ENCODE measurements around the gene ZCCHC7. TPM values are rescaled to one million over a fixed set of nuclear protein-coding genes. Genes with fewer than 3 reads are reported as not detected.
A peak's percentile ranks its signal among the peaks of the same experiment; 100 is the strongest.
"Not testable (repeated sequence)": the region's sequence is repeated elsewhere in the genome, so short reads cannot be mapped to it uniquely, and the experiment has no call there.

The ZCCHC7 gene
- total and polyA plus RNA-seq, 9 donors = 11.1 to 20.3 (median 12.9) TPM

GRCh38 chr9:37301854-37302172 lies 181.4 kb downstream of the ZCCHC7 start:
- Histone ChIP-seq H3K36me3 (ENCODE audit: control insufficient read depth, insufficient read depth, low read length) (no peaks in the 10 kb centered on the region), H3K4me3 (ENCODE audit: low read length) (no peak overlapping the region), H3K27ac (ENCODE audit: low read length) (no peak overlapping the region), H3K9me3 (replicated peaks; ENCODE audit: control insufficient read depth, low read depth, low read length) (no peaks in the 10 kb centered on the region), H3K4me1 (ENCODE audit: control insufficient read depth, insufficient read depth, low read length) (no peaks in the 10 kb centered on the region), H3K27me3 (ENCODE audit: control insufficient read depth, insufficient read depth, low read length) (no peaks in the 10 kb centered on the region)
- no peak for DNase-seq
- WGBS (ENCODE audit: insufficient coverage) = no CpG with 5 or more reads among the region's 1 CpG

DNA sequence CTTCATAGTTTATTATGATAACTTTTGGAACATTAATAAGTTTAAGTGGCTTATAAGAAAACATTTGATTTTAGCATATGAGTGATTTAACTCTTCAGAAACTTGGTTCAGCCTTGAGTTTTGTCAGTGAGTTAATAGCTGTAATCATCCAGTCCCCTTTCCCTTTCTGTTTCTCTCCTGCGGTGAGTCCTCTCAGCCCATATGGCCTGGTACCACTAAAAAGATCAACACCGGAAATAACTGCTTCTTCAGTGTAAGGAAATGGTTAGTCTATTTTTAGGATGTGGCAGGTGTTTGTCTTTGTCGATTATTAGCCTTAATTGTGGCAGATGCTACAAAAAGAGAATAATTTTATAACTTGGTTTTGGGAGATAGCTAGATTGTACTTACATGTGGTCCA lies 181.9 kb downstream of the ZCCHC7 start:
- no peak for DNase-seq
- no peaks in the 10 kb centered on the region for H3K9me3 ChIP-seq (replicated peaks; ENCODE audit: control insufficient read depth, low read depth, low read length)
- no peaks in the 10 kb centered on the region for H3K4me1 ChIP-seq (ENCODE audit: control insufficient read depth, insufficient read depth, low read length)
- no peak overlapping the region for H3K4me3 ChIP-seq (ENCODE audit: low read length)
- no peaks in the 10 kb centered on the region for H3K27me3 ChIP-seq (ENCODE audit: control insufficient read depth, insufficient read depth, low read length)
- WGBS (ENCODE audit: insufficient coverage) = 60% methylated on average over 1 of the region's 3 CpGs
- H3K36me3 ChIP-seq (ENCODE audit: control insufficient read depth, insufficient read depth, low read length) = no peaks in the 10 kb centered on the region
- H3K27ac ChIP-seq (ENCODE audit: low read length) = no peak overlapping the region

GRCh38 chr9:37303272-37303671 lies 182.9 kb downstream of the ZCCHC7 start:
- 98% methylated on average over 8 of the region's 11 CpGs for WGBS (ENCODE audit: insufficient coverage)
- not testable (repeated sequence) for H3K4me3 ChIP-seq (ENCODE audit: low read length); DNase-seq; H3K27me3 ChIP-seq (ENCODE audit: control insufficient read depth, insufficient read depth, low read length); H3K36me3 ChIP-seq (ENCODE audit: control insufficient read depth, insufficient read depth, low read length); H3K4me1 ChIP-seq (ENCODE audit: control insufficient read depth, insufficient read depth, low read length); H3K9me3 ChIP-seq (replicated peaks; ENCODE audit: control insufficient read depth, low read depth, low read length); H3K27ac ChIP-seq (ENCODE audit: low read length)

DNA sequence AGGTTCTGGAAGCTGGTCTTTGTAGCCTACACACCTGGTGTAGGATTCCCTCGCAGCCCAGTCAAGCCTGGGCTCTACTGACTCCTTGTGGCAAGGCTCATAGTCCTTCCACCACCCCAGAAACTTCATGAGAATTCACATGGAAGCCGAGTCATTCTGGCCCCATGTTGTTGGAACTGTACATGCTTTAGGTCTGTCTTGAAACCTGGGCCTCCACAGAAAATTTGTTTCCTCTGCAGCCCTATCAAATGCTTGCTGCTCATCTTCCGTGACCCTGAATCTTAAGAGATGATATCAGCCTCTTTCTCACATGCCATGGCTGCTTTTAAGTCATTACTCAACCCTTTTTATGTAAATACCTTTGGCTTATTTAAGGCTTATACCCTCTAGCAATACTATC lies 188.8 kb downstream of the ZCCHC7 start:
- H3K27ac ChIP-seq (ENCODE audit: low read length) = no peak overlapping the region
- peaks cover 4% of the 10 kb centered on the region for H3K36me3 ChIP-seq (ENCODE audit: control insufficient read depth, insufficient read depth, low read length)
- no peaks in the 10 kb centered on the region for H3K4me1 ChIP-seq (ENCODE audit: control insufficient read depth, insufficient read depth, low read length)
- no peaks in the 10 kb centered on the region for H3K9me3 ChIP-seq (replicated peaks; ENCODE audit: control insufficient read depth, low read depth, low read length)
- DNase-seq = no peak
- H3K27me3 ChIP-seq (ENCODE audit: control insufficient read depth, insufficient read depth, low read length) = no peaks in the 10 kb centered on the region
- H3K4me3 ChIP-seq (ENCODE audit: low read length) = no peak overlapping the region
- 88% methylated on average over 2 of the region's 3 CpGs for WGBS (ENCODE audit: insufficient coverage)

DNA sequence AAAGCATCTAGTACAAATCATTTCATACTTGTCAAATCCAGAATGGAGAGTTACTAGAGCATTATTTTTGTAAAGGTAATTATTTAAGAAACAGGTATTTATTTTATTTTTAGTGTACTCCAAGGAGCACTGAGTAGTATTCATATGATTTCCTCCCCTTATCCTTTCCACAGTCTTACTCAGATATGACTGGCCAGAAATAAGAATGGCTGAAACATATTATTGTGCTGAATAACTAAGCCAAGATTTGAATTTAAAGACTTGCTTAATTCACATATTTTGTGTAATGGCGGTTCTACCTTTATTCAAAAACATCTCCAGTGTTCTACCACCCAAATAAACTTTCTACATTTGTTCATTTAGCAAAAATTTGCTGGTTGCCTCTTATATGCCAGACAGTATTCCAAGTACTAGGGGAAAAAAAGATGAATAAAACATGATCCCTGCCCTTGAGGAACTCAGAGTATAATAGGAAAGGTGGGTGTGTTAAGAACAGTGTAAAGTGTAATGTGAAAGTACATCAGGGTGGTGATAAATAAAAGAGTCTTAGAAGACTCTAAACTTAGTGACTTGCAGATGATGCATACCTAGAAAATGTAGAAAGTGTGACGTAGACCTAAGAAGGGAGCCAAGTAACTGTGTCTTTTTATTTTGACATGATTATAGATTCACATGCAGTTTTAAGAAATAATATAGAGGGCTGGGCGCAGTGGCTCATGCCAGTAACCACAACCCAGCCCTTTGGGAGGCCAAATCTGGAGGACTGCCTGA lies 191.7 kb downstream of the ZCCHC7 start:
- no peak overlapping the region for H3K27ac ChIP-seq (ENCODE audit: low read length)
- peaks cover 4% of the 10 kb centered on the region for H3K36me3 ChIP-seq (ENCODE audit: control insufficient read depth, insufficient read depth, low read length)
- no peak for DNase-seq

GRCh38 chr9:37324261-37324683 lies 203.9 kb downstream of the ZCCHC7 start:
- Histone ChIP-seq H3K4me3 (ENCODE audit: low read length) (no peak overlapping the region), H3K4me1 (ENCODE audit: control insufficient read depth, insufficient read depth, low read length) (no peaks in the 10 kb centered on the region), H3K27ac (ENCODE audit: low read length) (no peak overlapping the region), H3K36me3 (ENCODE audit: control insufficient read depth, insufficient read depth, low read length) (no peaks in the 10 kb centered on the region), H3K9me3 (replicated peaks; ENCODE audit: control insufficient read depth, low read depth, low read length) (peaks cover 3% of the 10 kb centered on the region), H3K27me3 (ENCODE audit: control insufficient read depth, insufficient read depth, low read length) (no peaks in the 10 kb centered on the region)
- WGBS (ENCODE audit: insufficient coverage) = no CpG with 5 or more reads among the region's 7 CpGs
- DNase-seq = no peak

More for the DNA sequence above, 191.7 kb downstream of the ZCCHC7 start:
- no CpG with 5 or more reads among the region's 3 CpGs for WGBS (ENCODE audit: insufficient coverage)
- H3K4me1 ChIP-seq (ENCODE audit: control insufficient read depth, insufficient read depth, low read length) = no peaks in the 10 kb centered on the region
- H3K27me3 ChIP-seq (ENCODE audit: control insufficient read depth, insufficient read depth, low read length) = no peaks in the 10 kb centered on the region
- no peaks in the 10 kb centered on the region for H3K9me3 ChIP-seq (replicated peaks; ENCODE audit: control insufficient read depth, low read depth, low read length)
- H3K4me3 ChIP-seq (ENCODE audit: low read length) = no peak overlapping the region

DNA sequence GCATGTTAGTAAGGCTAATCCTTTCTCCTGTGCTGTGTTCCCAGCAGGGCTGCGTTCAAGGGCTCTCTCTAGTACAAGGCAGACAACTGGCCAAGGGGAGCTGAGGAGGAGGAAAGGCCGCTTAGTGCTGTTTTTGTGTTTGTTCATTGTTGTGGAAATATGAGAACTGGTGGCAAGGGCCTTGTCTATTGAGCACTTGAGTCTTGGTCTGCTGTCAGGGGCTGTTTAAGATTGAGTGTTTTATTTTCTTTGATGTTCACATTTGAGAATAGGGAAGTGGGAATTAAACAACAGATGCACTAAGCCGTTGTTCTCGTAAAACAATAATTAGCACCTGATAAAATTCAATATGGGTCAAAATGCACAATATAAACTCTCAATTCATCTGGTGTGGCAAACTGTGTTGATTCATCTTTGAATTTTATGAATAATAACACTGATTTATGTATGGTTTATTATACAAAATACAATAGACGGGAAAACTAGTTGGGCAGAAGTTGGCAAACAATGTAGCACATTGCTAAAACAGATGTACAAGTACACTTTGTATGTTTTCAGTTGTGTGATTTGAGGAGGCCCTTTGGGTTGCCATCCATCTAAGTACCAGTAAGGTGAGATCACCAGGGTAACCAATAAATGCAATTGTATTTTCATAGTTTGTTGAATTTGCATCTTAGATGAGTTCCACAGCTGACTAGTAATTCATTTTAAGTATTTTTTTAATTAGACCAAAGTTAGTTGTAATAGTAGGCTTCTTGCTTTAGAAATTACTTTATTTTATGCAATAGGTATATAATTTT lies 204.5 kb downstream of the ZCCHC7 start:
- Histone ChIP-seq H3K36me3 (ENCODE audit: control insufficient read depth, insufficient read depth, low read length) (no peaks in the 10 kb centered on the region), H3K27me3 (ENCODE audit: control insufficient read depth, insufficient read depth, low read length) (no peaks in the 10 kb centered on the region), H3K4me1 (ENCODE audit: control insufficient read depth, insufficient read depth, low read length) (no peaks in the 10 kb centered on the region), H3K9me3 (replicated peaks; ENCODE audit: control insufficient read depth, low read depth, low read length) (peaks cover 3% of the 10 kb centered on the region), H3K4me3 (ENCODE audit: low read length) (no peak overlapping the region), H3K27ac (ENCODE audit: low read length) (no peak overlapping the region)
- DNase-seq = no peak
- WGBS (ENCODE audit: insufficient coverage) = 20% methylated on average over 1 of the region's 5 CpGs

GRCh38 chr9:37325778-37326177 lies 205.4 kb downstream of the ZCCHC7 start:
- Histone ChIP-seq H3K9me3 (replicated peaks; ENCODE audit: control insufficient read depth, low read depth, low read length) (no peaks in the 10 kb centered on the region), H3K4me3 (ENCODE audit: low read length) (no peak overlapping the region), H3K27ac (ENCODE audit: low read length) (no peak overlapping the region), H3K27me3 (ENCODE audit: control insufficient read depth, insufficient read depth, low read length) (no peaks in the 10 kb centered on the region), H3K36me3 (ENCODE audit: control insufficient read depth, insufficient read depth, low read length) (no peaks in the 10 kb centered on the region), H3K4me1 (ENCODE audit: control insufficient read depth, insufficient read depth, low read length) (no peaks in the 10 kb centered on the region)
- no CpG with 5 or more reads among the region's 2 CpGs for WGBS (ENCODE audit: insufficient coverage)
- peak; percentile 12 for DNase-seq

DNA sequence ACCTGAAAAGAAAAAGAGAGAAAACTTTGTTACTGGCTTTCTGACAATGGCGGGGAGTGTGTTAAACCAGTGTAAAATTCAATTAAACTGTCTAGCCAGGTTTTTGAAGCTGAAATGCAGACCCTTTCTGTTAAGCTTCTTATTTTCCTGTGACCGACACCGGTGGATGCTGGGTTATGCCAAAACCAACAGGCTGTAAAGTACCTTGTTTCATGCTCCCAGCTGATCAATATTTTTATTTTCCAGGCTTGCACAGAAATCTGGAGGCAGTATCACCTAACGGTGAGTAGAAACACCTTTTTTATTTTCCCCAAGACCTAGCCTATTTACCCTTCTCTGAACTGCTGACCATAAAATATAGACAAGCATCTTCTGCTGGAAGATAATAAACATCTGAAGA lies 207.2 kb downstream of the ZCCHC7 start:
- no peaks in the 10 kb centered on the region for H3K4me1 ChIP-seq (ENCODE audit: control insufficient read depth, insufficient read depth, low read length)
- 73% methylated on average over 2 of the region's 4 CpGs for WGBS (ENCODE audit: insufficient coverage)
- no peak overlapping the region for H3K4me3 ChIP-seq (ENCODE audit: low read length)
- H3K27me3 ChIP-seq (ENCODE audit: control insufficient read depth, insufficient read depth, low read length) = no peaks in the 10 kb centered on the region
- no peak for DNase-seq
- no peaks in the 10 kb centered on the region for H3K9me3 ChIP-seq (replicated peaks; ENCODE audit: control insufficient read depth, low read depth, low read length)
- H3K36me3 ChIP-seq (ENCODE audit: control insufficient read depth, insufficient read depth, low read length) = no peaks in the 10 kb centered on the region
- no peak overlapping the region for H3K27ac ChIP-seq (ENCODE audit: low read length)

DNA sequence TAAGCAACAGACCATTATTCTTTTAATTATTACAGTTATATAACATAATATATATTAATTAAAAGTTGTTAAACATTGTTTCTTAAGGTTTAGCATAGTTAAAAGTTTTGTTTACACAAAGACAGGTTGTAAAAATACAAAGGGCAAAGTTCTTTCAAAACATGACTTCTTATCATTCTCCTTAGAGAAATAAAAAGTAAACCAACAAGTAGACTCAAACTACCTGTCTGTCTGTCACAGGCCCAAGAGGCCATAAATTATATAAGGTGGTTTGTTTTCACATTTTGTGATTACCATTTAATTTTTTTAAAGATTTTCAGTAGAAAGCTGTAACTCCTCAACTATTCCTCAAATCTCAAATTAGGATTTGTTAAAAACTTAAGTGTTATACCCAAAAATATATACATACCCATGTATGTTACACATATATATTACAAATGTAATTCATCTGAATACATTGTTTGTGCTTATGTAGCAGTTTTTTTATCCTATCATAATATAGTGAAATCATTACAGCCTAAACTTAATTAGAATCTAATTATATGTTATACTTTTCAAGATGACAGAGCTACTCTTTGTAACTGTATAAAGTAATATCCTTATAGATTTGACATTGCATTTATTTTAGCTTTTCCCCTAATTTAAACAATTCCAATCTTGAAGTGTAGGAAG lies 208.3 kb downstream of the ZCCHC7 start:
- Histone ChIP-seq H3K36me3 (ENCODE audit: control insufficient read depth, insufficient read depth, low read length) (no peaks in the 10 kb centered on the region), H3K4me3 (ENCODE audit: low read length) (no peak overlapping the region), H3K27ac (ENCODE audit: low read length) (no peak overlapping the region), H3K27me3 (ENCODE audit: control insufficient read depth, insufficient read depth, low read length) (no peaks in the 10 kb centered on the region), H3K4me1 (ENCODE audit: control insufficient read depth, insufficient read depth, low read length) (no peaks in the 10 kb centered on the region), H3K9me3 (replicated peaks; ENCODE audit: control insufficient read depth, low read depth, low read length) (no peaks in the 10 kb centered on the region)
- DNase-seq = no peak

Data from muscle of leg (tissue), 11 donors.